GM19397 (cell line): Measurements from ENCODE around the gene PTPRN2.
"Not testable (repeated sequence)": the region's sequence is repeated elsewhere in the genome, so short reads cannot be mapped to it uniquely, and the experiment has no call there.

Experiments
- ATAC-seq: cut with Tn5 transposase; IDR thresholded peaks from one replicate; pipeline ENCODE4 v1.9.1; 2021; ENCODE audit warnings: mild to moderate bottlenecking, moderate library complexity; ENCODE audit not compliant: unreplicated experiment

PTPRN2 gene

GRCh38 chr7:158164101-158165095, 423.2 kb downstream of the PTPRN2 start:
- no peak for ATAC-seq

- no peak for ATAC-seq
These were observed 426.4 kb downstream of the PTPRN2 start for GRCh38 chr7:158161194-158161593.

- ATAC-seq: no peak
These were observed 427.4 kb downstream of the PTPRN2 start for GRCh38 chr7:158160199-158160598.

- ATAC-seq: no peak
These were observed 430.2 kb downstream of the PTPRN2 start for GRCh38 chr7:158157460-158157859.

- not testable (repeated sequence) for ATAC-seq
These were observed 436.4 kb downstream of the PTPRN2 start for GRCh38 chr7:158151273-158151672.

- ATAC-seq: no peak
These were observed 437.4 kb downstream of the PTPRN2 start for GRCh38 chr7:158150234-158150633.

- ATAC-seq: not testable (repeated sequence)
These were observed 440.2 kb downstream of the PTPRN2 start for GRCh38 chr7:158147431-158147830.

GRCh38 chr7:158145370-158145769, 442.3 kb downstream of the PTPRN2 start:
- no peak for ATAC-seq

GRCh38 chr7:158143196-158144120, 444.2 kb downstream of the PTPRN2 start:
- ATAC-seq: no peak

GRCh38 chr7:158142657-158143056, 445.0 kb downstream of the PTPRN2 start:
- no peak for ATAC-seq

- ATAC-seq: no peak
These were observed 445.7 kb downstream of the PTPRN2 start for GRCh38 chr7:158141806-158142518.

- no peak for ATAC-seq
These were observed 446.4 kb downstream of the PTPRN2 start for GRCh38 chr7:158141221-158141582.

GRCh38 chr7:158140538-158141220, 446.9 kb downstream of the PTPRN2 start:
- ATAC-seq: no peak

- no peak for ATAC-seq
These were observed 448.1 kb downstream of the PTPRN2 start for GRCh38 chr7:158139499-158139898.

- no peak for ATAC-seq
These were observed 449.4 kb downstream of the PTPRN2 start for GRCh38 chr7:158138329-158138597.

GRCh38 chr7:158137516-158138328, 449.9 kb downstream of the PTPRN2 start:
- no peak for ATAC-seq

GRCh38 chr7:158135931-158136330, 451.7 kb downstream of the PTPRN2 start:
- ATAC-seq: no peak

GRCh38 chr7:158134824-158135223, 452.8 kb downstream of the PTPRN2 start:
- ATAC-seq: no peak

GRCh38 chr7:158133515-158134271, 453.9 kb downstream of the PTPRN2 start:
- no peak for ATAC-seq
